Effector memory CD8-positive, alpha-beta T cell (primary cell): ENCODE data around the gene TCF7L1.
A peak's percentile ranks its signal among the peaks of the same experiment; 100 is the strongest.

ENCODE experiments used
- ATAC-seq: fragments of 150-1000 bp; cut with Tn5 transposase; replicated peaks from 2 replicates; pipeline ENCODE4 v1.10.0; 2021; ENCODE audit warnings: mild to moderate bottlenecking, moderate library complexity
- DNase-seq, 3 experiments: peaks; one replicate each; pipeline ENCODE4 v3.0.0; 2021
- H3K27ac Mint-ChIP-seq, 2 donors: one replicate each; pipeline ENCODE4 v1.8.0; 2022; ENCODE audit warnings: mild to moderate bottlenecking in 2 of 2, mixed read lengths in 2 of 2, moderate library complexity in 2 of 2
- H3K27me3 Mint-ChIP-seq, 2 donors: one replicate each; pipeline ENCODE4 v1.8.0; 2022; ENCODE audit warnings: mixed read lengths in 2 of 2
- H3K36me3 Mint-ChIP-seq: one replicate; pipeline ENCODE4 v1.8.0; 2022; ENCODE audit warnings: mild to moderate bottlenecking, moderate library complexity, mixed read lengths; ENCODE audit not compliant: insufficient read depth
- H3K4me1 Mint-ChIP-seq, 2 donors: one replicate each; pipeline ENCODE4 v1.8.0; 2022; ENCODE audit warnings: low read depth in 2 of 2, mixed read lengths in 2 of 2
- H3K4me3 Mint-ChIP-seq, 2 donors: one replicate each; pipeline ENCODE4 v1.8.0; 2022; ENCODE audit warnings: mild to moderate bottlenecking in 2 of 2, mixed read lengths in 2 of 2, moderate library complexity in 2 of 2
- H3K9me3 Mint-ChIP-seq, 2 donors: one replicate each; pipeline ENCODE4 v1.8.0; 2022; ENCODE audit warnings: mixed read lengths in 2 of 2

Gene TCF7L1

DNA sequence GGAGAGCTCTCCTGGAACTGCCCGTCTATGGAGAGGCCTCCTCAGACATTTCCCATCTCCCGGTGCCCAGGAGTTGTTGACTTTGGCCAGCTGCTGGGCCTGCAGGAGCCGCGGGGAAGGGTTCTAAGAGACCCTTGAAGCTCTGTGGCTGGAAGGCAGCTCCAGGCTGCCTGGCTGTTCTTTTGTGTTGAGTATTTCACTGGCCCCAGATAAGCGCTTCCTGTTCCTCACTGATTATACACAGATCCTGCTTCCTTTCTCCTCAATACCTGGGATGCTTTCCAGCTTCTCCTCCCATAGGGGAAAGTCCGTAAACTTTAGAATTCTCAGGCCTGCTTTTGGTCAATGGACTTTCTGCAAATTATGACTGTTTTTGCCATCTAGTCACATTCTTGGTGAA lies 136.8 kb downstream of the TCF7L1 start:
- H3K36me3 Mint-ChIP-seq = peaks cover 2% of the 10 kb centered on the region
- H3K27ac Mint-ChIP-seq = no peak overlapping the region
- no peaks in the 10 kb centered on the region for H3K9me3 Mint-ChIP-seq
- ATAC-seq (no peak), DNase-seq (no peak)
- H3K4me3 Mint-ChIP-seq = no peak overlapping the region
- peaks cover 28 to 57% of the 10 kb centered on the region in 2 donors for H3K27me3 Mint-ChIP-seq
- peaks cover 0 to 1% of the 10 kb centered on the region in 2 donors for H3K4me1 Mint-ChIP-seq

DNA sequence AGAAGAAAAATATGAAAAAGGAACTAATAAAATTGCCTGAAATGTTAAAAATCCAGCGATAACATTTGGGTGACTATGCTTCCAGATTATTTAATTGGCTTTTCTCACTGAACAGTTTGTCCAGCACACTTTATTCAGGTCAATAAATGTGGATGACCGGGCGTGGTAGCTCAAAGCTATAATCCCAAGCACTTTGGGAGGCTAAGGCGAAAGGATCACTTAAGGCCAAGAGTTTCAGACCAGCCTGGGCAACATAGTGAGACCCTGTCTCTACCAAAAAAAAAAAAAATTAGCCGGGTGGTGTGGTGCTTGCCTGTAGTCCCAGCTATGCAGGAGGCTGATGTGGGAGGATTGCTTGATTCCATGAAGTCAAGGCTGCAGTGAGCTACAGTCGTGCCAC lies 139.2 kb downstream of the TCF7L1 start:
- H3K27ac Mint-ChIP-seq = no peak overlapping the region
- no peaks in the 10 kb centered on the region for H3K4me1 Mint-ChIP-seq
- ATAC-seq (no peak), DNase-seq (no peak)
- peaks cover 42 to 76% of the 10 kb centered on the region in 2 donors for H3K27me3 Mint-ChIP-seq
- no peak overlapping the region for H3K4me3 Mint-ChIP-seq
- H3K9me3 Mint-ChIP-seq = no peaks in the 10 kb centered on the region
- no peaks in the 10 kb centered on the region for H3K36me3 Mint-ChIP-seq

DNA sequence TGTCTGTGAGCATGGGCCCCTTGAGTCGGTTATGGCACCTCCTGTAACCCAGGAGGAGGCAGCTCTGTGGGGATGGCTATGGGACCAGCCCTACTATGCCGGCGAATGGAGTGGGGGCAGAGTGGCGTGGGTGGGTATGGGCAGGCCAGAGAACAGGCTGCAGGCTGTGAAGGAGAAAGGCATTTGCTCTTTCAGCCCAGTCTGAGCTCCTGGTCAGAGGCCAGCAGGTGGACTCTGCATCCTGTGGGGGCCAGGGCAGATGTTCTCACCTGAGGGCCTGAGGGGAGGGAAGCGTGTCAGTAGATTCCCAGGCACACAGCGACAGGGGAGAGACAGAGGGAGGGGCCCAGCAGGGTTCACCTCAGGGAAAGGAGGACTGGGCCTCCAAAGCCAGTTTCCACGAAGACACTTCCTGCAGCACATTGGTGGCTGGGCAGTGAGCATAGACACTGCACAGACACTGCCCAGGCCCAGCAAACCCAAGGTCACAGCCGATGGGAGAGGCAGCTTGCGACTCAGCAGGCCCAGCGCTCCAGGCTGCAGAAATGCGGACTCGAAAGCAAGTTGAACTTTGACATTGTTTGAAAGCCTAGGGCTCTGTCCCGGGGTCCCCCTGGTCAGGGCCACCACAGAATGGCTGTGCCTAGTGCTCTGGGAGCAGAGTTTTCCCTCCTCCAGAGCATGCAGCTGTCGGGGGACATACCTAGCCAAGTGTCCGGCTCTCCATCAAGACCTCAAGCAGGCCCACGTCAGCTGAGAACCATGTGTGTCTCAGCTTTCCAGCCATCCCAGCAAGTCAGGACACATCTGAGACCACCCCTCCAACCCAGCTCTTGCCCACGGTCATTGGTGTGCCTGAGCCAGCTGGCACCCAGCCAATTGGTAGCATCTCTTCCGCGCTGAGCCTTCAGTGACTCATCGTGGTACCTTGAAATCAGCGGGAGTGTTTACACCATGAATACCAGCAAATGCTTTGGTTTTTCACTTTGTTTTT lies 140.8 kb downstream of the TCF7L1 start:
- no peak for ATAC-seq

DNA sequence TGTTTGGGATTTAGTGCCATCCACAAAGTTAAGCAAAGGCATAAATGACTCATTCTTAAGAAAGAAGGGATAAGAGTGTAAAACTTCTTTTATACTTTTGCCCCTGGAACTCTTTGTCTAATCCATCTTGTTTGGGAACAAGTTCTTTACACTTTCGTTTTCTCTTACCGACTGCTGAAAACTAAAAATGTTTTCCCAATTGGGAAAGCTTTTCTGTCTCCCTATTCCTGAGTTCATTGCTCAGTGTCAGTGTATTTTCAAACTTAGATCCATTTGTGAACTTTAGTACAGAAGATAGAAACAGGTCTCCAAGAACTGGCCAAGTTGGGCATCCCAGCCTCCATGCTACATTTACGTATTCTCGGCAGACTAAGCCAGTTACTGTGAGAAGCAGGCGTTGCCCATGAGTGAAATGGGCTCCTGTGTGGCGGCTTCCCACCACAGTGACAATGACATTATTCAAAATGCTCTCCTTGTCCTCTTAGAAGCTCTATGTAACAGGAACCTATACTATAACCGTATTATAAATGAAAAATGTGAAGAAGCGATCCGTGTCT lies 142.9 kb downstream of the TCF7L1 start:
- H3K9me3 Mint-ChIP-seq = no peaks in the 10 kb centered on the region

More for the DNA sequence above, 140.8 kb downstream of the TCF7L1 start:
- no peak for DNase-seq
- Mint-ChIP-seq H3K4me1 (no peaks in the 10 kb centered on the region), H3K27ac (no peak overlapping the region), H3K27me3 (peaks cover 43 to 77% of the 10 kb centered on the region in 2 donors), H3K36me3 (no peaks in the 10 kb centered on the region), H3K9me3 (no peaks in the 10 kb centered on the region), H3K4me3 (no peak overlapping the region)

DNA sequence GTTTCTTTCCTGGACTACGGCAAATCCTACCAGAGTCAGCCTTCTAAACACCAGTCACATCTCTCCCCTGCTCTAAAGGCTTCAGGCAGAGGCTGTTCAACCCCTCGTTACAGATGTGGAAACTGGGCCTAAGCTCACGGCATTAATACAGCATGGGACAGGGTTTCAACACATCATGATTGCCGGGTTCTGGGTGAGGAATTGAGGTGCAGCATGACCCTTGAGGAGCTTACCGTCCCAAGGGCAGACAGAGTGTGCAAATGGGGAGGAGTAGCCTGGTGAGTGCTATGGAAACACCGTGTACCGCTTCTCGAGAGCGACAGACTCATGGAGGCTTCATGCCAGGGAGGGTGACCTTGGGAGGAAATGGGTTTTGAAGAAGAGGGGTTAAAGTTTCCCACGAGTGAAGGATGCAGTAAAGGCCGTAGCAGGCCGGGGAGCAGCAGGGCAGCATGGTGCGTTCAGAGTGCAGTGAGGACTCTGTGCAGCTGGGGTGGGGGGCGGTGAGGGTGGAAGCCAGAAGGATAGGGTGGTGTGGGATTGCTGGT lies 143.5 kb downstream of the TCF7L1 start:
- Mint-ChIP-seq H3K27me3 (peaks cover 32 to 67% of the 10 kb centered on the region in 2 donors), H3K9me3 (no peaks in the 10 kb centered on the region), H3K36me3 (no peaks in the 10 kb centered on the region), H3K4me3 (no peak overlapping the region), H3K4me1 (peaks cover 0 to 2% of the 10 kb centered on the region in 2 donors), H3K27ac (no peak overlapping the region)
- no peak for ATAC-seq
- no peak for DNase-seq

More for the DNA sequence above, 142.9 kb downstream of the TCF7L1 start:
- DNase-seq (no peak), ATAC-seq (no peak)
- Mint-ChIP-seq H3K27me3 (peaks cover 32 to 73% of the 10 kb centered on the region in 2 donors), H3K4me3 (no peak overlapping the region), H3K4me1 (peaks cover 0 to 2% of the 10 kb centered on the region in 2 donors), H3K27ac (no peak overlapping the region), H3K36me3 (no peaks in the 10 kb centered on the region)

DNA sequence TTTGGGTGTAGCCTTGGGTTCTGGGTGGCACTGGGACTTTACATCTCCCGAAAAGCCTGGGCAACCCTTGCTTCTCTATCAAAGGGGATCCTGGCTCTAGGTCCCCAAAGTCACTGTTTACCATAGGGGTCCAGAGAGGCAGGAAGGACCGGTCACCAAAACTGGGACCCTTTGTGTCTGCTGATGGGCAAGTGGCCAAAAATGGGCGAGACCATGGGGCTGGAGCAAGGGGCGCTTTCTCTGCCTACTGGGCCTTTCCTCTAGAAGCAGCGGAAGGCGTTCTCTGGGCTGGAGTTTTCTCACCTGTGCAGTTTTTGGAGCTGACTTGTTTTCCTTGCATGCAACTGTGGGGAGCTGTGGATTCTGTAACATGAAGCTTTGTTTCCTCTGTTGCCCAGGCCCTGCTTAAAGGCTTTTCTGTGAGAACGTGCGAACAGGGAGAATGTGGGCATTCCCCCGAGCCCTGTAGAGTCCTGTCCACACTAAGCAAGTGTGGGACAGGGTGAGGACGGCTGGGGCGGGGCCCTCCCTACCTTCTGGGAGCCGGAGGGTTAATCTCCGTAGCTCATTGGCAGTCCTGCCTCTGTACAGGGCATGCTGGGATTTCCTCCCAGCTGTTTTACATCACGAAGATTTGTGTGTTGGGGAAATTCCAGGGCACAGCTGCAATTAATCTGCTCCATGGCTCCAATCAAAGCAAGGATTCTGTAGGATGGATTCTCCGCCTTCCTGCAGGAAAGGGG lies 144.4 kb downstream of the TCF7L1 start:
- Mint-ChIP-seq H3K36me3 (no peaks in the 10 kb centered on the region), H3K4me1 (peaks cover 0 to 2% of the 10 kb centered on the region in 2 donors), H3K4me3 (no peak overlapping the region), H3K27ac (no peak overlapping the region), H3K9me3 (no peaks in the 10 kb centered on the region), H3K27me3 (peaks cover 27 to 58% of the 10 kb centered on the region in 2 donors)
- ATAC-seq (no peak), DNase-seq (no peak)

DNA sequence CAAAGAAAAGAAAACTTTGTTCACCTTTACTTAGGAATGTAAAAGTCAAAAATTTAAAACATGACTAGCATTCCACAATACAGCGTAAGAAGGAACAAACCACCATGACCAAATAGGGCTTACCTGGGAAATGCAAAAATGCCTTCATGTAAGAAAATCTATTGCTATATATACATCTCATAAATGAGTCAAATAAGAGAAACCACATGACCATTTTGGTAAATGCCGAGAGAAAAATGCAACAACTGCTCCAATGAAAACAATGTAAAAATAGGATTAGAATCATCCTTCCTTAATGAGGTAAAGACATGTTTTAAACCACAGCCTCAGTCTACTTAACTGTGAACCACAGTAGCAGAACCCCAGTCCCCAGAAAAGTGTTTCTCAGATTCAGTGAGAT lies 145.2 kb downstream of the TCF7L1 start:
- ATAC-seq (no peak), DNase-seq (no peak)
- peaks cover 0 to 2% of the 10 kb centered on the region in 2 donors for H3K4me1 Mint-ChIP-seq
- H3K36me3 Mint-ChIP-seq = no peaks in the 10 kb centered on the region
- H3K27me3 Mint-ChIP-seq = peaks cover 19 to 50% of the 10 kb centered on the region in 2 donors
- no peak overlapping the region for H3K27ac Mint-ChIP-seq
- no peak overlapping the region for H3K4me3 Mint-ChIP-seq
- no peaks in the 10 kb centered on the region for H3K9me3 Mint-ChIP-seq

DNA sequence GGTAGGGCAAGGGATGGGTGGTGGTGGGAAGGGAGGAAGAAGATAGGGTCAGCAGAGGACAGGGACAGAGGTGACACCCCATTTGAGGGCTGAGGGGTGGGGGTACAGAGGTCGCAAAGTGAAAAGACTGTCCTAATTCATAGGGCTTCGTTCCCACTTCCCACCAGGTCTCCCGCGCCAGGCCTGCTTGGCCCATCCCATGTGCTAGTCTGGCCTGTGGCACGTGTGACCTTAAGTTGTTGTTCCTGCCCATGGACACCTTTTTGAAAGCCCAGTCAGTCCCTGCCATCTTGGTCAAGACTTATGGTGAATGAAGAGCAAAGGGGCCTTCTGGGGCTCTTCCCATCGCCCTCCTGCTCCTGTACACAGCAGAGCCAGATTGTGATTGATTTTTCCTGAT lies 148.4 kb downstream of the TCF7L1 start:
- Mint-ChIP-seq H3K4me1 (peaks cover 4 to 6% of the 10 kb centered on the region in 2 donors), H3K4me3 (no peak overlapping the region), H3K9me3 (no peaks in the 10 kb centered on the region), H3K27me3 (peaks cover 8 to 27% of the 10 kb centered on the region in 2 donors), H3K36me3 (peaks cover 2% of the 10 kb centered on the region), H3K27ac (no peak overlapping the region)
- DNase-seq (no peak), ATAC-seq (no peak)

DNA sequence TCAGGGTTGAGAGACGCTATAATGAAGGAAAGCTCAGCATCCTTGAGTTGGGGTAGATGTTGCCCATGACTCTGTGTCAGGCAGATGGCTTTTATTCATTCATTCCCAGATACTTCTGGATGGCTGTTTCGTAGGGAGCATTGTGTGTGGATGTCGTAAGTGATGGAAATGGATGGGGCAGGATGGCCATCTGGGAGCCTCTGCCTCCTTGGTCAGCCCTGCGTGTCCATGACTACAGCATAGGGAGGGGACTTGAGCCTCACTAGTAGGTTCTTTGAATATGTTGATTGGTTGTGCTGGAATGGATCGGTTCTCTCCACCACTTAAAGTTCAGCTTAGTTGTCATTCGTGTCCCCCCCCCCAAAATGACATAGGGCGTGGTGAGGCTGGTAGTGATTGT lies 149.7 kb downstream of the TCF7L1 start:
- Mint-ChIP-seq H3K27me3 (peaks cover 0 to 17% of the 10 kb centered on the region in 2 donors), H3K9me3 (no peaks in the 10 kb centered on the region), H3K27ac (no peak overlapping the region), H3K36me3 (peaks cover 2% of the 10 kb centered on the region), H3K4me3 (no peak overlapping the region), H3K4me1 (peaks cover 8 to 9% of the 10 kb centered on the region in 2 donors)
- DNase-seq (no peak), ATAC-seq (no peak)

DNA sequence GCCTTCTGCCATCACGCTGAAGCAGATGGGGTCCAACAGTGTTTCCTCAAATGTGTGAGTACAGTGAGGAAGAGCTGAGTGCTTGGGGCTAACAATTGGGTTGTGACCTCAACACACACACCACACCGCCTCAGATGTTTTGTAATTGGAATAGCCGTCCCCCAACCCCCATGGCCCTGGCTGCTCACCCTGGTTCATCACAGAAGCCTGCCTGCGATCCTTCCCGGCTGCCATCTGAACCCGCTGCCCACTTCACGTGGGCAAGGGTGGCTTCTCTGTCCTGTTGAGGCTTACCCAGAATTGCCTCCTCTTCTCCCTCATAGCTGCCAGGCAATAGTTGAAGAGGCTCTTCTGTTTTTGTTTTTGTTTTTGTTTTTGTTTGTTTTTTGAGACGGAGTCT lies 150.4 kb downstream of the TCF7L1 start:
- ATAC-seq = no peak
- no peak overlapping the region for H3K27ac Mint-ChIP-seq
- peaks cover 0 to 17% of the 10 kb centered on the region in 2 donors for H3K27me3 Mint-ChIP-seq
- H3K4me1 Mint-ChIP-seq = peaks cover 8 to 9% of the 10 kb centered on the region in 2 donors
- H3K9me3 Mint-ChIP-seq = no peaks in the 10 kb centered on the region
- H3K4me3 Mint-ChIP-seq = no peak overlapping the region
- no peak for DNase-seq
- H3K36me3 Mint-ChIP-seq = peaks cover 2% of the 10 kb centered on the region

DNA sequence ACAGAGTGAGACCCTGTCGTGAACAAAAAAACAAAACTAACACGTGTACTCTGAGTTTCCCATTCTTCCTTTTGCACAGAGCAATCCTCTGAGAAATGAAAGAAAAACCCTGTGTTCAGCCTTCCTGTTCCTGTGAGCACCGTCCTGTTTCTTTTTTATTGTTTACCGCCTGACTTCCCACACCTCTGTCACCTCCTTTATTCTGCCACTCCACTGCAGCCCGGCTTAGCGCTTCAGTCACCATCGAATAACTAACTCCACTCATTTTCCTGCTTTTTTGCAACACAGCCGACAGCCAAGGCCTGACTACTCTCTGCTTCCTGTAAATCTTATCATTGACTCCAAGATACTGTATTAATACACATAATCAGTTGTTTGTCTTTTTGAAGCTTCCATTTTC lies 153.7 kb downstream of the TCF7L1 start:
- ATAC-seq (no peak), DNase-seq (no peak)
- peaks cover 9% of the 10 kb centered on the region for H3K36me3 Mint-ChIP-seq
- no peak overlapping the region for H3K4me3 Mint-ChIP-seq
- H3K27me3 Mint-ChIP-seq = peaks cover 0 to 9% of the 10 kb centered on the region in 2 donors
- peaks cover 0 to 2% of the 10 kb centered on the region in 2 donors for H3K9me3 Mint-ChIP-seq
- H3K4me1 Mint-ChIP-seq = peaks cover 16 to 23% of the 10 kb centered on the region in 2 donors
- H3K27ac Mint-ChIP-seq = peak overlapping the region in 1 of 2 donors; percentile 1

DNA sequence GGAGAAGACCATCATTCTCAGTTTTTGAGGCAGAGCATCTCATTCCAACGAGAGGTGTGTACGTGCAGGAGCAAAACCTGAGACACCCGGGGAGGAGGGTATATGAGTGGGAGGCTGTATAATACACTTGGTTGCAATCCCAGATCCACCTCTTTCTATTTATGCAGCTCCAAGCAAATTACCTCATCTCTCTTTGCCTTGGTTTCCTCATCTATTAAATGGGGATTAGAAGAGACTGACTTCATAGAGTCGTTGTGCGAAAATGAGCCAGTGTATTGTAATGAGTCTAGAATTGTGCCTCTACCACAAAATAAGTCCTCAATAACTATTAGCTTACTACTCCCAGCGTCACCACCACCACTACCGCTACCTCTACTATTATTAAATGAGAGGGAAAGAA lies 154.5 kb downstream of the TCF7L1 start:
- peaks cover 9% of the 10 kb centered on the region for H3K36me3 Mint-ChIP-seq
- peaks cover 16 to 23% of the 10 kb centered on the region in 2 donors for H3K4me1 Mint-ChIP-seq
- peaks cover 0 to 9% of the 10 kb centered on the region in 2 donors for H3K27me3 Mint-ChIP-seq
- no peak overlapping the region for H3K27ac Mint-ChIP-seq
- no peak overlapping the region for H3K4me3 Mint-ChIP-seq
- H3K9me3 Mint-ChIP-seq = peaks cover 0 to 2% of the 10 kb centered on the region in 2 donors
- DNase-seq (no peak), ATAC-seq (no peak)

DNA sequence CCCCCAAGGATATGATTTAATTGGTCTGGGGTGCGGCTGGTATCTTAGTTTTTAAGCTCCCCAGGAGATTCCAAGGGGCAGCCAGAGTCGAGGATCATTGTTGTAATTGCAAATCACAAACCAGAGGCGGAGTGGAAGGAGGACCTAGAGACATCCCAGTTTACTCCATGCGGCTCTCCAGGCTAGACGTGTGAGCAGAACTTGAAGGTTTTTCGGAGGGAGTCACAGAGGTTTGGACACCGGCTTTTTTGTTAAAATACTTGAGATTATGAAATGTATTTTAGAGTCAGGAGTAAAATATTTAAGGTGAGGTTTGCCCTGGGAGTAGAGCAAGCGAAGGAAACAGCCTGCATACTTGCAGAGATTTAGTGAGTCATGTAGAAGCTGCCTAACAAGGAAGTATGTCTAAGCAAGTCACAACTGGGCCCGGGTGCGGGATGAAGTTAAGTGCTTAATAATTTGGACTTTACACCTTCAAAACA lies 155.1 kb downstream of the TCF7L1 start:
- DNase-seq (no peak), ATAC-seq (no peak)
- no peak overlapping the region for H3K27ac Mint-ChIP-seq
- peaks cover 9% of the 10 kb centered on the region for H3K36me3 Mint-ChIP-seq
- peaks cover 16 to 23% of the 10 kb centered on the region in 2 donors for H3K4me1 Mint-ChIP-seq
- peaks cover 0 to 2% of the 10 kb centered on the region in 2 donors for H3K9me3 Mint-ChIP-seq
- peaks cover 0 to 9% of the 10 kb centered on the region in 2 donors for H3K27me3 Mint-ChIP-seq
- no peak overlapping the region for H3K4me3 Mint-ChIP-seq
